Right cardiac atrium (tissue), 5 donors: Measurements from ENCODE around the gene CDH3. TPM values are rescaled to one million over a fixed set of nuclear protein-coding genes. Genes with fewer than 3 reads are reported as not detected.

Experiments
- ATAC-seq, 2 donors: fragments of 200-7000 bp; cut with Tn5 transposase; one replicate each; pipeline versions ENCODE4 v1.8.0 to v1.9.1; 2020; ENCODE audit warnings: moderate library complexity in 2 of 2, mild to moderate bottlenecking in 1 of 2
- DNase-seq, 3 donors: peaks; one replicate each; pipeline ENCODE4 v3.0.0-alpha.2; 2020
- H3K27ac ChIP-seq: one replicate; pipeline ENCODE4 v1.5.1; 2013; ENCODE audit warnings: mild to moderate bottlenecking, low read length, control low read depth, moderate library complexity
- H3K27me3 ChIP-seq: one replicate; pipeline ENCODE4 v1.6.1; 2013; ENCODE audit not compliant: control insufficient read depth, insufficient read depth
- H3K4me1 ChIP-seq: one replicate; pipeline ENCODE4 v1.6.1; 2013; ENCODE audit warnings: low read length; ENCODE audit not compliant: control insufficient read depth, insufficient read depth
- H3K4me3 ChIP-seq: one replicate; pipeline ENCODE4 v1.5.1; 2013; ENCODE audit warnings: low read length, control low read depth
- H3K9me3 ChIP-seq: one replicate; pipeline ENCODE4 v1.6.1; 2013; ENCODE audit warnings: low read length; ENCODE audit not compliant: control insufficient read depth
- WGBS: extraction: QIAGEN DNeasy Blood & Tissue Kit; methylation state at CpG from one replicate; pipeline ENCODE4 v1.1.7; 2013; 5-methylcytosine and 5-hydroxymethylcytosine counted together
- intact Hi-C, 4 donors: fragments of 100-400 bp; cut with DNase I; formaldehyde crosslinking; loops; one replicate each; pipeline versions ENCODE4 v1.11.0 to v1.14.0; 2022 to 2023
- polyA plus RNA-seq: library from polyadenylated mRNA; stranded (reverse); fragments of 200-250 nt; gene quantifications from one replicate; pipeline ENCODE4 v1.2.3, GENCODE V29; 2013
- total RNA-seq, 4 donors: library from RNA; stranded (reverse); fragmentation: NEBNext Ultra II Directional; extraction: Animal tissue kit (Norgen Biotek cat#: 25700); gene quantifications; one replicate each; pipeline ENCODE4 v1.2.1, GENCODE V29; 2021
- donor health status: healthy with polysubstance abuse.
- donor health status: DM: no; HTN: yes; CAD: no.
- donor health status: DM: no; HTN: no; CAD: no.
- donor health status: DM: no; HTN: yes; CAD: no; lungs with severe emphysema.
- donor health status: DM: yes; HTN: yes; CAD: no.

Gene CDH3
- total and polyA plus RNA-seq, 5 donors = 0.09 to 0.29 (median 0.20) TPM; not detected in 1

DNA sequence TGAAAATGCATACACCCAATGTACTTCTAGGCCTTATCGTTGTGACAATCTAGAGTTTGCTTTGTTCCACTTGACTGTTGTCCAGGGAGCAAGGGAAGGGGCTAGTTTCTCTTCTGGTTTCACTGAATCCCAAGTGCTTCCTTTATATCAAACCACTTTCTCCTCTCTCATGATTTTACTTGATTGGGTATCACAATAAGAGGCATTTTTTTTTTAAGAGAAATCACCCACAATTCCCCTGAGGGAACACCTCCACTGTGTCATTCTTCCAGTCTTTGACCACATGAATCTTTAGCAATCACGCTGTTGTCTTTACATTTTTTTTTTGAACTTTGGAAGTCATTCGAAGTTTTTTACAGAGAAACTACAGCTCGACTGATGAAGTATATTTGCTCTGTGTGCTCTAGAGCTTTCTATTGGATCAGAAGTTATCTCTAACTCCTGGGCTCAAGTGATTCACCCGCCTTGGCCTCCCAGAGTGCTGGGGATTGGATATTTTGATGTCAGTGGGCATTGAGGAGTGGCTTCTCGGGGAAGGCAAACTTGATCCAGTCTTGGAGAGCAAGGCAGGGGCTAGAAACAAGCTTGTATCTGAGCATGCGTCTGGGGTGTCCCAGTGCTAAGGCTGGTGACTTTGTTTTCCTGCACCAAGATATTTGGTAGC lies 95.0 kb downstream of the CDH3 start:
- no peak overlapping the region for H3K27ac ChIP-seq
- DNase-seq (no peak), ATAC-seq (no peak)
- intact Hi-C loops = no loop called here
- WGBS = 60% methylated on average over 7 of the region's 7 CpGs
- no peak overlapping the region for H3K4me3 ChIP-seq
- no peaks in the 10 kb centered on the region for H3K9me3 ChIP-seq
- H3K4me1 ChIP-seq = no peaks in the 10 kb centered on the region
- no peaks in the 10 kb centered on the region for H3K27me3 ChIP-seq

DNA sequence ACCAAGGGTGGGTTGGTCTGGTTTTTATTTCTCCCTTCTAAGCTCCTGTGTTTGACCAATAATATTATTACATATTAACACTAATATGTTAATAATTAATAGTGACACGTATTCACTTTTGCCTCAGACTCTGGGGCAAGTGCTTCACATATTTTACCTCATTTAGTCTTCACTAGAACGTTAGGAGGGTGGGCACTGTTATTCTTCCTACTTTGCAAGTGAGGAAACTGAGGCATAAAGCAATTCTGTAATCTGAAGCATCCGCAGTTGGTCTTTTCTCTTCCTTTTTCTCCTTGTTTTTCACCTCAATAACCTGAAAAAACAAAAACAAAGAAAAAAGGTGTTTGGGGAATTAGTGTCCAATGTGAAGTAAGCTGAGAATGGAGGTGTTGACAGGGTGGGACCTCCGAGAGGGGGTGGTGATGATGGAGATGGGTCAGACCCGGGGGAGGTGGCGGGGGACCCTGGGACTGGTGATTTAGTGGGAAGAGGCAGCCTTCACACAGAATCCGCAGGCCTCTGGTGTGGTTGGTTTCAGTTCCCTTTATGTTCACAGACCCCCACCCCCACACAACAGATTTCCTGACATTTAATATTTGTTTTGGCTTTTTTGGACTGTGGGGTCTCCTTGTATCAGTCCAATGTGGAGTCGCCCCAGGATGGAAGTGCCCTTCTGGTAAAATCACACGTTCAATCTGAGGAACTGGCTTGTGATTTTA lies 95.7 kb downstream of the CDH3 start:
- no peaks in the 10 kb centered on the region for H3K4me1 ChIP-seq
- no peaks in the 10 kb centered on the region for H3K9me3 ChIP-seq
- intact Hi-C loops = no loop called here
- no peak for DNase-seq
- no peak overlapping the region for H3K4me3 ChIP-seq
- 70% methylated on average over 9 of the region's 9 CpGs for WGBS
- no peak overlapping the region for H3K27ac ChIP-seq
- no peak for ATAC-seq
- no peaks in the 10 kb centered on the region for H3K27me3 ChIP-seq

DNA sequence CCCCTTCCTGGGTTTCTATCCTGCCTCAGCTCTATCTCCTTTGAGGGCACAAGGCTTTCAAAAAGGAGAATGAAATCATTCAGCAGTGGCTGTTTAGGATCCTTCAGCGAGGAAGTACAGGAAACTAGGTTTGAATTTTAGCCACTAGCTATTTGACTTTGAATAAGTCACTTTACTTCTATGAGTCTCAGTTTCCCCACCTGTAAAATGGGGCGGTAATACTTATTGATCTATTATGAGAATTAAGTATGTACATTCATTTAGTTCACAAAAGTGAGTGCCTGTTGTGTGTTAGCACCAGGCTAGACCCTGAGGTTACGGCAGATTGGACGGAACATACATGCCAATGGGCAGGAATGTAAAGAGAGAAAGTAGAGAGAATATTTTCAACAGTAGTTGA lies 98.6 kb downstream of the CDH3 start:
- Histone ChIP-seq H3K27ac (no peak overlapping the region), H3K4me3 (no peak overlapping the region), H3K9me3 (no peaks in the 10 kb centered on the region), H3K27me3 (no peaks in the 10 kb centered on the region), H3K4me1 (no peaks in the 10 kb centered on the region)
- intact Hi-C loops = no loop called here
- WGBS = 89% methylated on average over 4 of the region's 4 CpGs
- DNase-seq (no peak), ATAC-seq (no peak)

DNA sequence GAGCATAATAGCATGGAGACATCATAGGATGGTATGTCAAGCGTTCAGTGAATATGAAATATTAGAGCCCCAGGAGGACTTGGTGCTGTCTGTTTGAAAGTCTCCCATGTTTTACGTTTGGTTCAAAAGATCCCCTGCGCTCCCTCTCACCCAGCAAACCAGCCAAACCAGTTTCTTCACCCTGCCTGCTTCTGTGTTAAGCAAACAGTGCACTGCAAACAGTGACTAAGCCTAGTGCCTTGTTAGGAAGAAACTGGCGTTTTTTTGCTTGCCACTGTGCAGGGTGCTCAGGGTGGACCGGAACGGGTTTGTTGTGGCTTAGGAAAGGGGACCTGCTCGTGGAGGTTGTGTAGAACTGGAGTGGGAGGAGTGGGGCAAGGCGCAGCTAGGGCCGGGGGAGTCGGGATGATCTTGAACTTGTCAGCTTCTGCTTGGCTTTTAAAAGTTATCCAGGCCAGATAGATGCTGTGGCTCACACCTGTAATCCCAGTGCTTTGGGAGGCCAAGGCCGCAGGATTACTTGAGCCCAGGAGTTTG lies 99.7 kb downstream of the CDH3 start:
- 67% methylated on average over 11 of the region's 11 CpGs for WGBS
- Histone ChIP-seq H3K27ac (no peak overlapping the region), H3K4me1 (no peaks in the 10 kb centered on the region), H3K4me3 (no peak overlapping the region), H3K9me3 (no peaks in the 10 kb centered on the region), H3K27me3 (no peaks in the 10 kb centered on the region)
- DNase-seq (no peak), ATAC-seq (peak in 1 of 2 donors; percentile 59)
- intact Hi-C loops = no loop called here

DNA sequence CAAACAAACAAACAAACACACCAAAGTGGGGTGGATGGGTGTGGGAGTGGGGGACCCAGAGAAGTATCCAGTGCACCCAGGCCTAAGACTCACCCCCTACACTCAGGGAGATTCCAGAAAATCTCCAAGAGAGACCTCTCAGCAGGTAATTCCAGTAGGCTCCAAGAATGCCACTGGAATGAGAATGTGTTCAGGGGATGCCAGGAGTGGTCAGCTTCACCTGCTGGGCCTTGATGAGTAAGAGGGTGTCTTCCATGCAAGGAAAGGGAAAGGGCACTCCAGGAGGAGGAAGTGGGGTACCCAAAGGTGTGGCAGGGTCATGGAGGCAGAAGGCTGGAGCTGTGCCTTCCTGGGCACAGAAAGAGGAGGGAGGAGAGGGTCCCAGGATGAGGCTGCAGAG lies 101.8 kb downstream of the CDH3 start:
- DNase-seq (no peak), ATAC-seq (no peak)
- no peaks in the 10 kb centered on the region for H3K9me3 ChIP-seq
- H3K4me3 ChIP-seq = no peak overlapping the region
- no peaks in the 10 kb centered on the region for H3K4me1 ChIP-seq
- no peaks in the 10 kb centered on the region for H3K27me3 ChIP-seq
- no peak overlapping the region for H3K27ac ChIP-seq
- intact Hi-C loops = no loop called here

DNA sequence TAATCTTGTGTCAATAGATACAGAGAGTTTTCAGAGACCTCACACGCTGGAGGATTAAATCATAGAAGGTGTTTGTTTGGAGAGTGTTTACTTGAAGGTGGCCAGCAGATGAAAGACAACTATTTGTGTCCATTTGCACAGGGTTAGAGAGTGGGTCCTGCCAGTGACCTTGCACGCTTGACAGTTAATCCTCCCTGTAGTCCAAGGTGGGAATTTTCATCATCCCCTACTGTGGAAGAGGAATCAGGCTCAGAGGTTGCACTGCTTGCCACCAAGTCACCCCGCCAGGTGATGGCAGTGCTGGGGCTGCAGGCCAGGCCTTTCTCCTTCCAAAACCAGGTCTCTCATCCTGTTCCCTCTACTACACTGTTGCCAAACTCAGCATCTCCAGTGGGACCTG lies 104.3 kb downstream of the CDH3 start:
- DNase-seq (no peak), ATAC-seq (no peak)
- Histone ChIP-seq H3K27ac (no peak overlapping the region), H3K27me3 (no peaks in the 10 kb centered on the region), H3K4me3 (no peak overlapping the region), H3K4me1 (no peaks in the 10 kb centered on the region), H3K9me3 (no peaks in the 10 kb centered on the region)
- intact Hi-C loops = no loop called here
- WGBS = 69% methylated on average over 3 of the region's 3 CpGs

Other genes with a start within 250 kb of the CDH3 start
- under 1 TPM; 0.17 to 0.94 (median 0.51) TPM for gene SMPD3, start 196.8 kb upstream of the CDH3 start, total RNA-seq
- 0.14 TPM for gene SMPD3, start 196.8 kb upstream of the CDH3 start, polyA plus RNA-seq
- gene ZFP90, start 106.0 kb upstream of the CDH3 start, total RNA-seq = 10 to 100 TPM; 12.2 to 14.3 (median 12.5) TPM
- gene ZFP90, start 106.0 kb upstream of the CDH3 start, polyA plus RNA-seq = 8.4 TPM
- not detected for gene CDH1, start 92.0 kb downstream of the CDH3 start, total RNA-seq
- gene CDH1, start 92.0 kb downstream of the CDH3 start, polyA plus RNA-seq = 0.14 TPM
- gene TANGO6, start 198.2 kb downstream of the CDH3 start, total RNA-seq = 10 to 100 TPM in 2 of 4 donors, 1 to 10 TPM in 2; 8.8 to 11.5 (median 10.0) TPM
- 2.1 TPM for gene TANGO6, start 198.2 kb downstream of the CDH3 start, polyA plus RNA-seq